ENCODE results near the gene PRKAG1.

- TF ChIP-seq ZNF263 (CRISPR knock-in tag; IDR thresholded peaks at IDR 0.05; ENCODE audit: low read depth) (no peak), NR3C1 (CRISPR knock-in tag; conservative IDR thresholded peaks at IDR 0.05; ENCODE audit: low read depth) (no peak), NFYB (CRISPR knock-in tag; conservative IDR thresholded peaks at IDR 0.05; ENCODE audit: low read depth) (no peak), ZNF416 (CRISPR knock-in tag; IDR thresholded peaks at IDR 0.05) (no peak), ZNF121 (CRISPR knock-in tag; IDR thresholded peaks at IDR 0.05) (no peak)
- TF ChIP-seq, protein P1, sequence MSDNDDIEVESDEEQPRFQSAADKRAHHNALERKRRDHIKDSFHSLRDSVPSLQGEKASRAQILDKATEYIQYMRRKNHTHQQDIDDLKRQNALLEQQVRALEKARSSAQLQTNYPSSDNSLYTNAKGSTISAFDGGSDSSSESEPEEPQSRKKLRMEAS (CRISPR knock-in tag; IDR thresholded peaks at IDR 0.05): no peak
- TF ChIP-seq, protein P2, sequence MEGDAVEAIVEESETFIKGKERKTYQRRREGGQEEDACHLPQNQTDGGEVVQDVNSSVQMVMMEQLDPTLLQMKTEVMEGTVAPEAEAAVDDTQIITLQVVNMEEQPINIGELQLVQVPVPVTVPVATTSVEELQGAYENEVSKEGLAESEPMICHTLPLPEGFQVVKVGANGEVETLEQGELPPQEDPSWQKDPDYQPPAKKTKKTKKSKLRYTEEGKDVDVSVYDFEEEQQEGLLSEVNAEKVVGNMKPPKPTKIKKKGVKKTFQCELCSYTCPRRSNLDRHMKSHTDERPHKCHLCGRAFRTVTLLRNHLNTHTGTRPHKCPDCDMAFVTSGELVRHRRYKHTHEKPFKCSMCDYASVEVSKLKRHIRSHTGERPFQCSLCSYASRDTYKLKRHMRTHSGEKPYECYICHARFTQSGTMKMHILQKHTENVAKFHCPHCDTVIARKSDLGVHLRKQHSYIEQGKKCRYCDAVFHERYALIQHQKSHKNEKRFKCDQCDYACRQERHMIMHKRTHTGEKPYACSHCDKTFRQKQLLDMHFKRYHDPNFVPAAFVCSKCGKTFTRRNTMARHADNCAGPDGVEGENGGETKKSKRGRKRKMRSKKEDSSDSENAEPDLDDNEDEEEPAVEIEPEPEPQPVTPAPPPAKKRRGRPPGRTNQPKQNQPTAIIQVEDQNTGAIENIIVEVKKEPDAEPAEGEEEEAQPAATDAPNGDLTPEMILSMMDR (IDR thresholded peaks at IDR 0.05): no peak
Measured at GRCh38 chr12:48954841-48955501, 63.6 kb downstream of the PRKAG1 start.
